Keratinocyte (primary cell): ENCODE data around the gene TMEM266. TPM values are rescaled to one million over a fixed set of nuclear protein-coding genes. Genes with fewer than 3 reads are reported as not detected.

Experiments
- DNase-seq: peaks from one replicate; pipeline ENCODE4 v3.0.0-alpha.2; 2011; ENCODE audit warnings: low read depth, missing footprints, low spot score
- FAIRE-seq: peaks from 2 replicates; lab custom pipeline; 2011; peaks lifted over from hg19 to GRCh38; lab: Jason Lieb, UNC
- H2AFZ ChIP-seq: 2 replicates; pipeline ENCODE4 v1.6.0; 2012; ENCODE audit warnings: low read length, control low read depth, inconsistent platforms; ENCODE audit not compliant: control insufficient read depth
- H3K27ac ChIP-seq: 2 replicates; pipeline ENCODE4 v1.5.1; 2011; ENCODE audit warnings: low read length; ENCODE audit not compliant: control insufficient read depth, insufficient read depth
- H3K27me3 ChIP-seq: 3 replicates; pipeline ENCODE4 v1.6.0; 2011; ENCODE audit warnings: low read length; ENCODE audit not compliant: control insufficient read depth, insufficient read depth; ENCODE audit errors: extremely low read depth
- H3K36me3 ChIP-seq, 2 experiments: 2 replicates in 1 of 2; 3 replicates in 1 of 2; pipeline ENCODE4 v1.5.1; 2011; ENCODE audit warnings: low read length in 2 of 2, mild to moderate bottlenecking in 1 of 2; ENCODE audit not compliant: control insufficient read depth in 2 of 2, insufficient read depth in 2 of 2; ENCODE audit errors: extremely low read depth in 1 of 2
- H3K4me1 ChIP-seq: 3 replicates; pipeline ENCODE4 v1.5.1; 2011; ENCODE audit warnings: low read length; ENCODE audit not compliant: control insufficient read depth, insufficient read depth; ENCODE audit errors: extremely low read depth
- H3K4me2 ChIP-seq: 3 replicates; pipeline ENCODE4 v1.6.0; 2011; ENCODE audit warnings: low read depth, low read length; ENCODE audit not compliant: control insufficient read depth, insufficient read depth; ENCODE audit errors: extremely low read depth
- H3K4me3 ChIP-seq, 3 experiments: fragments of 200-600 bp in 1 of 3; sonication (generic) in 1 of 3; 2 replicates in 2 of 3; 3 replicates in 1 of 3; pipeline ENCODE4 v1.5.1; 2011 to 2016; ENCODE audit warnings: low read length in 3 of 3, mild to moderate bottlenecking in 3 of 3, control low read depth in 2 of 3, inconsistent platforms in 1 of 3, low read depth in 1 of 3, mixed read lengths in 1 of 3, mixed run types in 1 of 3, moderate library complexity in 1 of 3; ENCODE audit not compliant: control insufficient read depth in 2 of 3, insufficient read depth in 2 of 3; ENCODE audit errors: extremely low read depth in 1 of 3
- H3K79me2 ChIP-seq: 2 replicates; pipeline ENCODE4 v1.6.0; 2012; ENCODE audit warnings: low read length; ENCODE audit not compliant: control insufficient read depth, insufficient read depth
- H3K9ac ChIP-seq: 3 replicates; pipeline ENCODE4 v1.6.0; 2011; ENCODE audit warnings: low read length; ENCODE audit not compliant: control insufficient read depth, insufficient read depth; ENCODE audit errors: extremely low read depth
- H3K9me1 ChIP-seq: 3 replicates; pipeline ENCODE4 v1.6.0; 2011; ENCODE audit warnings: low read length; ENCODE audit not compliant: control insufficient read depth, insufficient read depth; ENCODE audit errors: extremely low read depth
- H3K9me3 ChIP-seq: 2 replicates; pipeline ENCODE4 v1.5.1; 2012; ENCODE audit warnings: low read depth, low read length; ENCODE audit not compliant: control insufficient read depth
- H4K20me1 ChIP-seq: 3 replicates; pipeline ENCODE4 v1.6.0; 2011; ENCODE audit warnings: low read length; ENCODE audit not compliant: control insufficient read depth, insufficient read depth; ENCODE audit errors: extremely low read depth
- EZH2 ChIP-seq: IDR thresholded peaks from one replicate; pipeline ENCODE4 v1.6.1; 2012; ENCODE audit warnings: inconsistent platforms, mild to moderate bottlenecking, low read length, moderate library complexity
- dilution Hi-C: fragments of 300-500 bp; cut with MboI; formaldehyde crosslinking; loops from one replicate; pipeline ENCODE4 v1.7.0; 2020; ENCODE audit warnings: low sequenced_read_pairs; ENCODE audit not compliant: extremely low pct_ligation_motif_present
- polyA plus RNA-seq, 5 experiments: library from polyadenylated mRNA; depleted of rRNA in 3 of 5; stranded (reverse) in 3 of 5; stranded (forward) in 1 of 5; unstranded in 1 of 5; fragments of >200 nt; gene quantifications; 1 replicate in 1 of 5; 2 replicates in 3 of 5; 3 replicates in 1 of 5; pipeline versions ENCODE4 v1.2.1 to v1.2.3, GENCODE V29; 2011 to 2012; ENCODE audit warnings: missing spikeins in 2 of 5, low read depth in 1 of 5, low replicate concordance in 1 of 5
- TF ChIP-seq, protein P1 (sequence below), 3 experiments: IDR thresholded peaks in 1 of 3; conservative IDR thresholded peaks in 1 of 3; optimal IDR thresholded peaks in 1 of 3; 2 replicates in 2 of 3; 3 replicates in 1 of 3; pipeline versions ENCODE3 to v1.5.1; 2011; ENCODE audit warnings: low read length in 3 of 3, mild to moderate bottlenecking in 3 of 3, moderate library complexity in 2 of 3, control low read depth in 1 of 3, inconsistent platforms in 1 of 3; ENCODE audit not compliant: insufficient read depth in 2 of 3; ENCODE audit errors: extremely low read depth in 1 of 3

The TMEM266 gene
- polyA plus RNA-seq, 1 donor (not counting 4 experiments of a cell fraction or from before 2014, with no cell fraction given) = 0.03 TPM

DNA sequence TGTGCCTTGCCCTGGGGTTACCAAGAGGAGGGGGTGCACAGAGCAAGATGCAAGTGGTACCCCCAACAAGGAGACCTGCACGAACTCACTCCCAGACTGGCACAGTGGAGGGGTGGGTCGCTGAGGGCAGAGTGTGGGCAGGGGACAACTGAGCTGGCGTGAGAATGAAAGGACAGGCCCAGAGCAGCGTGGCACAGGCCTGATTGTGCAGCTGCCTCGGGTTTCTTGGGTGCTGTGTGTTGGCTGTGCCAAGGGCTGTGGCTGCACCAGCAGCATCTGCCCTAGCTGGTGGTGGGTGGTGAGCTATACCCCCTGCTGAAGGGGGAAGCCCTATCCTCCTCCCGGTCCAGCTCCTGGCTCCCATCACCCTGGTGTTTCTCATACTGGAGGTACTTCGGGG is 92.4 kb downstream of the TMEM266 start:
- no peaks in the 10 kb centered on the region for H3K9me3 ChIP-seq
- dilution Hi-C loops = no loop called here
- TF ChIP-seq, protein P1, sequence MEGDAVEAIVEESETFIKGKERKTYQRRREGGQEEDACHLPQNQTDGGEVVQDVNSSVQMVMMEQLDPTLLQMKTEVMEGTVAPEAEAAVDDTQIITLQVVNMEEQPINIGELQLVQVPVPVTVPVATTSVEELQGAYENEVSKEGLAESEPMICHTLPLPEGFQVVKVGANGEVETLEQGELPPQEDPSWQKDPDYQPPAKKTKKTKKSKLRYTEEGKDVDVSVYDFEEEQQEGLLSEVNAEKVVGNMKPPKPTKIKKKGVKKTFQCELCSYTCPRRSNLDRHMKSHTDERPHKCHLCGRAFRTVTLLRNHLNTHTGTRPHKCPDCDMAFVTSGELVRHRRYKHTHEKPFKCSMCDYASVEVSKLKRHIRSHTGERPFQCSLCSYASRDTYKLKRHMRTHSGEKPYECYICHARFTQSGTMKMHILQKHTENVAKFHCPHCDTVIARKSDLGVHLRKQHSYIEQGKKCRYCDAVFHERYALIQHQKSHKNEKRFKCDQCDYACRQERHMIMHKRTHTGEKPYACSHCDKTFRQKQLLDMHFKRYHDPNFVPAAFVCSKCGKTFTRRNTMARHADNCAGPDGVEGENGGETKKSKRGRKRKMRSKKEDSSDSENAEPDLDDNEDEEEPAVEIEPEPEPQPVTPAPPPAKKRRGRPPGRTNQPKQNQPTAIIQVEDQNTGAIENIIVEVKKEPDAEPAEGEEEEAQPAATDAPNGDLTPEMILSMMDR (optimal IDR thresholded peaks at IDR 0.05 in 1 of 3, IDR thresholded peaks at IDR 0.05 in 1 of 3, conservative IDR thresholded peaks at IDR 0.05 in 1 of 3; ENCODE audit: extremely low read depth in 1 of 3, insufficient read depth in 2 of 3, low read length in 3 of 3) = no peak
- no peak for TF ChIP-seq EZH2
- H3K4me3 ChIP-seq = no peak overlapping the region
- H2AFZ ChIP-seq = no peak overlapping the region
- H3K4me1 ChIP-seq = peaks cover 24% of the 10 kb centered on the region
- no peaks in the 10 kb centered on the region for H3K79me2 ChIP-seq
- H3K27me3 ChIP-seq = no peaks in the 10 kb centered on the region
- H3K4me2 ChIP-seq = no peak overlapping the region
- FAIRE-seq (no peak), DNase-seq (no peak)
- peaks cover 5% of the 10 kb centered on the region for H3K9me1 ChIP-seq
- H3K9ac ChIP-seq = no peak overlapping the region
- no peak overlapping the region for H3K27ac ChIP-seq
- no peaks in the 10 kb centered on the region for H4K20me1 ChIP-seq
- H3K36me3 ChIP-seq = no peaks in the 10 kb centered on the region

DNA sequence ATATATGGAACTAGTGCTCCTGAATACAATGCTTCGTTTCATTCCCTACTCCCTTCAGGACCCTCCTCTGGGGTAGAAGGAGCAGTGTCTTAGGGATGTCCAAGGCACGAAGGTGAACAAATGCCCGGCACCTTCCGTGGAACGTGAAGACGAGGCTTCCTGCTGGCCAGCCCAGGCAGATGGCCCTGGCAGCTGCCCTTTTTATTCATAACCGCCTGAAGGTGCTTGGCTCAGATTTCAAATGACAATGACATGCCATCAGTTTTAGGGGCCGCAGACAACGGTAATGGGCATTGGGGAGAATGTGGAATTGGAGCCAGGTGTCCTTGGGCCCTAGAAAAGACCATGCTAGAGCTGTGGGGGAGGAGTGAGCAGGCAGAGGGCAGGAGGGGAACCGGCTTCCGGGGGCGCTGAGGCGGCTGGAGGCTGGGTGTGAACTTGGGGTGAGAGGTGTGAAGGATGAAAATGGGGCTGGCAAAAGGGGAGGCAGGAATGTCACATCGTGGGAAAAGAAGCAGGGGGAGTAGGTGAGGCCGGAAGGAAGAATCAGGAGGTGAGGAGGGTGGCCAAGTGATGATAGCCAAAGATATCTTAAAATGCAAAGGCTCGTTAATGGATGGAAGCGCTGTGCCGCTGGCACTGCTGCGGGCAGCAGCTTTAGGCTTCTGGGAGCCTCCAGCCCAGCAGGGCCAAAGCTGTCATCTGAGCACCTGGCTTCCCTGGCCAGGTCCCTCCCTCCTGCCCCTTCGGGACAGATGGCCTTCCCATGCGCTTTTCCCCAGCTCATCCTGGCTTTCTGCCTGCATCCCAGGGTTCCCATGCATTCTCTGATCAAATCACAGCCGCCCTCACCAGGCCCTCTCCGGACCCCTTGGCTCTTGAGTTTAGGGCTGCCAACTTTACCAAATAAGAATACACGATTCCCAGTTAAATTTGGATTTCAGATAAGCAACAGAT is 93.7 kb downstream of the TMEM266 start:
- no peaks in the 10 kb centered on the region for H3K79me2 ChIP-seq
- H3K9me1 ChIP-seq = peaks cover 5% of the 10 kb centered on the region
- dilution Hi-C loops = no loop called here
- DNase-seq (no peak), FAIRE-seq (no peak)
- H2AFZ ChIP-seq = no peak overlapping the region
- no peaks in the 10 kb centered on the region for H3K9me3 ChIP-seq
- no peak overlapping the region for H3K9ac ChIP-seq
- H3K4me3 ChIP-seq = no peak overlapping the region
- peaks cover 20% of the 10 kb centered on the region for H3K4me1 ChIP-seq
- TF ChIP-seq, protein P1 (optimal IDR thresholded peaks at IDR 0.05 in 1 of 3, IDR thresholded peaks at IDR 0.05 in 1 of 3, conservative IDR thresholded peaks at IDR 0.05 in 1 of 3; ENCODE audit: extremely low read depth in 1 of 3, insufficient read depth in 2 of 3, low read length in 3 of 3) = no peak
- no peak for TF ChIP-seq EZH2
- H3K27ac ChIP-seq = no peak overlapping the region
- no peaks in the 10 kb centered on the region for H3K27me3 ChIP-seq
- no peak overlapping the region for H3K4me2 ChIP-seq
- H4K20me1 ChIP-seq = no peaks in the 10 kb centered on the region
- no peaks in the 10 kb centered on the region for H3K36me3 ChIP-seq
